K562 (cell line): ENCODE measurements around the gene SLC7A6OS.

Experiments
- PURB ChIP-seq: sonication (generic); formaldehyde crosslinking; IDR thresholded peaks from 2 replicates; pipeline ENCODE4 v1.9.0; 2021; ENCODE audit warnings: low read depth, mild to moderate bottlenecking, missing genetic modification reagents
- USF2 ChIP-seq: sonication (generic); formaldehyde crosslinking; IDR thresholded peaks from 2 replicates; pipeline ENCODE4 v1.5.0; 2020; ENCODE audit warnings: missing genetic modification reagents

- no peak for TF ChIP-seq PURB (CRISPR knock-in tag)
- TF ChIP-seq USF2 (CRISPR knock-in tag): no peak
These were observed 38.1 kb downstream of the SLC7A6OS start for GRCh38 chr16:68272507-68273209.
